G401 (cell line): Measurements from ENCODE around the gene KHK. TPM values are rescaled to one million over a fixed set of nuclear protein-coding genes. Genes with fewer than 3 reads are reported as not detected.

Source experiments
- DNase-seq: peaks from one replicate; pipeline ENCODE4 v3.0.0-alpha.2; 2015; ENCODE audit warnings: low spot score
- in situ Hi-C: cut with HindIII; loops from 2 replicates; pipeline ENCODE4 v1.10.0; 2016; ENCODE audit warnings: low sequenced_read_pairs, mixed read lengths
- total RNA-seq: library from RNA; depleted of rRNA; stranded (reverse); fragments of >200 nt; shearing (Covaris generic); gene quantifications from 2 replicates; pipeline ENCODE4 v1.2.3, GENCODE V29; 2014

The KHK gene
- total RNA-seq, 1 experiment from 2014 or later = 7.3 TPM

DNA sequence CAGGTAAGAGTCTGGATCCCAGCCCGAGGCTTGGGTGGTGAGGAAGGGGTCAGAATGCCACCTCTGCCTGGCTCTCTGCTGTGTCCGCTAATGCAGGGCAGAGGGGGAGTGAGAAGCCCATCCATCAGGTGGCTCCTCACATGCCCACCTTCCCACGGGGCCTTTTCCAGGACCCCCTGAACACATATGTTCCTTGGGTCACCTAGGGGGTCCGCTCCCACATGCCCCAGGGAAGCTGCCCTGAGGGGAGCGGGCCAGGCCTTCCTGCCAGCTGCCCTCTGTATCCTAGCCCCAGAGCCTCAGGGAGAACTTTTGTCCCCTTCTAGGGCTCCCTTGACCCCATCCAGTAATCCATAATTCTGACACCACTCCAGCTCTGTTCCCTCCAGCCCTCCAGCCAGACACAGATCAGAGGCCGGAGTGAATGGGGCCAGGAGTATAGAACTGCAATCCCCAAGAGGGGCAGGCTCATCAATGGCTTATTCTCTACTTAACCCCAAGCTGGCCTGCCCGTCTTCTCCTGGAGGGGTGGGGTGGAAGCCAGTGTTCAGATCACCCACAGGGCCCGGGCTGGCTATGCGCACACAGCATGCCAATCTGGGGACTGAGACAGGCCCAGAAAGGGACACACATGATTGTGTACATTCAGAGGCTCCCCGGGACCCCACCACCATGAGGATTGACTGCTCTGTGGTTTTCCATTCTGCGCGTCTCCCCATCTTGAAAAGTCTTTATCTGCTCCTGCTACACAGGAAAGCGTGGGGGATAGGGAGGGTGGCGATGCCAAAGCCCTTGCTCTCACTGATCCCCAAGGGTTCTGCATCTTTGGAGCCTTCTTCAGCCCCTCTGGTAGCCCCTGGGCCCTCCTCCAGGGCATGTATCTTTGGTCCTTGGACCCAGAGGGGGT, 7.1 kb upstream of the KHK start:
- in situ Hi-C loops = no loop called here
- no peak for DNase-seq

DNA sequence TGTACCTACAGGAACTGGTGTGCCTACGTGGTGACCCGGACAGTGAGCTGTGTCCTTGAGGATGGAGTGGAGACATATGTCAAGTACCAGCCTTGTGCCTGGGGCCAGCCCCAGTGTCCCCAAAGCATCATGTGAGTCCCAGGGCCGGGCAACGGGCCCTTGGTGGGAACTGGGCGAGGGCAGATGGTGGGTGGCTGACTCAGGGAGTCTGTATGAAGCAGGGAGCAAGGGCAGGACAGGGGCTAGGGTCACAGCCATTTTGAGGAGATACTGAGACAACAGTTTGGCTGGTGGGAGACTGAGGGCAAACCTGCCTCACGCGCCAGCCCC, 6.5 kb upstream of the KHK start:
- in situ Hi-C loops = no loop called here

DNA sequence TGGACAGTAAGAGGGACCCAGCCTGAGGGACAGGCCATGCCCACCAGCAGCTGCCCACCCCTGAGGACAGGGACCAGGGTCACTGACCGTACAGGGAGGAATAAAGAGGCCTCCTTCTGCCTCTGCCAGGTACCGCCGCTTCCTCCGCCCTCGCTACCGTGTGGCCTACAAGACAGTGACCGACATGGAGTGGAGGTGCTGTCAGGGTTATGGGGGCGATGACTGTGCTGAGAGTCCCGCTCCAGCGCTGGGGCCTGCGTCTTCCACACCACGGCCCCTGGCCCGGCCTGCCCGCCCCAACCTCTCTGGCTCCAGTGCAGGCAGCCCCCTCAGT, 6.0 kb upstream of the KHK start:
- in situ Hi-C loops = no loop called here
- DNase-seq = no peak

More for the DNA sequence above, 6.5 kb upstream of the KHK start:
- DNase-seq = no peak

DNA sequence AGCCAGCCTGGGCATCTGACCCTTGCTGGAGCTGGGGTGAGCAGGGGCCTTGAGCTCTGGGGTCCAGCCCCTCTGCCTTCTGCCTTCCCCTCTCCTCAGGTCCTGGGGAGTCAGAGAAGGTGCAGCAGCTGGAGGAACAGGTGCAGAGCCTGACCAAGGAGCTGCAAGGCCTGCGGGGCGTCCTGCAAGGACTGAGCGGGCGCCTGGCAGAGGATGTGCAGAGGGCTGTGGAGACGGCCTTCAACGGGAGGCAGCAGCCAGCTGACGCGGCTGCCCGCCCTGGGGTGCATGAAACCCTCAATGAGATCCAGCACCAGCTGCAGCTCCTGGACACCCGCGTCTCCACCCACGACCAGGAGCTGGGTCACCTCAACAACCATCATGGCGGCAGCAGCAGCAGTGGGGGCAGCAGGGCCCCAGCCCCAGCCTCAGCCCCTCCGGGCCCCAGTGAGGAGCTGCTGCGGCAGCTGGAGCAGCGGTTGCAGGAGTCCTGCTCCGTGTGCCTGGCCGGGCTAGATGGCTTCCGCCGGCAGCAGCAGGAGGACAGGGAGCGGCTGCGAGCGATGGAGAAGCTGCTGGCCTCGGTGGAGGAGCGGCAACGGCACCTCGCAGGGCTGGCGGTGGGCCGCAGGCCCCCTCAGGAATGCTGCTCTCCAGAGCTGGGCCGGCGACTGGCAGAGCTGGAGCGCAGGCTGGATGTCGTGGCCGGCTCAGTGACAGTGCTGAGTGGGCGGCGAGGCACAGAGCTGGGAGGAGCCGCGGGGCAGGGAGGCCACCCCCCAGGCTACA, 4.4 kb upstream of the KHK start:
- in situ Hi-C loops = no loop called here
- DNase-seq = peak; percentile 68

DNA sequence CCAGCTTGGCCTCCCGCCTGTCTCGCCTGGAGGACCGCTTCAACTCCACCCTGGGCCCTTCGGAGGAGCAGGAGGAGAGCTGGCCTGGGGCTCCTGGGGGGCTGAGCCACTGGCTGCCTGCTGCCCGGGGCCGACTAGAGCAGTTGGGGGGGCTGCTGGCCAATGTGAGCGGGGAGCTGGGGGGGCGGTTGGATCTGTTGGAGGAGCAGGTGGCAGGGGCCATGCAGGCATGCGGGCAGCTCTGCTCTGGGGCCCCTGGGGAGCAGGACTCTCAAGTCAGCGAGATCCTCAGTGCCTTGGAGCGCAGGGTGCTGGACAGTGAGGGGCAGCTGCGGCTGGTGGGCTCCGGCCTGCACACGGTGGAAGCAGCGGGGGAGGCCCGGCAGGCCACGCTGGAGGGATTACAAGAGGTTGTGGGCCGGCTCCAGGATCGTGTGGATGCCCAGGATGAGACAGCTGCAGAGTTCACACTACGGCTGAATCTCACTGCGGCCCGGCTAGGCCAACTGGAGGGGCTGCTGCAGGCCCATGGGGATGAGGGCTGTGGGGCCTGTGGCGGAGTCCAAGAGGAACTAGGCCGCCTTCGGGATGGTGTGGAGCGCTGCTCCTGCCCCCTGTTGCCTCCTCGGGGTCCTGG, 3.7 kb upstream of the KHK start:
- DNase-seq = no peak
- in situ Hi-C loops = no loop called here

DNA sequence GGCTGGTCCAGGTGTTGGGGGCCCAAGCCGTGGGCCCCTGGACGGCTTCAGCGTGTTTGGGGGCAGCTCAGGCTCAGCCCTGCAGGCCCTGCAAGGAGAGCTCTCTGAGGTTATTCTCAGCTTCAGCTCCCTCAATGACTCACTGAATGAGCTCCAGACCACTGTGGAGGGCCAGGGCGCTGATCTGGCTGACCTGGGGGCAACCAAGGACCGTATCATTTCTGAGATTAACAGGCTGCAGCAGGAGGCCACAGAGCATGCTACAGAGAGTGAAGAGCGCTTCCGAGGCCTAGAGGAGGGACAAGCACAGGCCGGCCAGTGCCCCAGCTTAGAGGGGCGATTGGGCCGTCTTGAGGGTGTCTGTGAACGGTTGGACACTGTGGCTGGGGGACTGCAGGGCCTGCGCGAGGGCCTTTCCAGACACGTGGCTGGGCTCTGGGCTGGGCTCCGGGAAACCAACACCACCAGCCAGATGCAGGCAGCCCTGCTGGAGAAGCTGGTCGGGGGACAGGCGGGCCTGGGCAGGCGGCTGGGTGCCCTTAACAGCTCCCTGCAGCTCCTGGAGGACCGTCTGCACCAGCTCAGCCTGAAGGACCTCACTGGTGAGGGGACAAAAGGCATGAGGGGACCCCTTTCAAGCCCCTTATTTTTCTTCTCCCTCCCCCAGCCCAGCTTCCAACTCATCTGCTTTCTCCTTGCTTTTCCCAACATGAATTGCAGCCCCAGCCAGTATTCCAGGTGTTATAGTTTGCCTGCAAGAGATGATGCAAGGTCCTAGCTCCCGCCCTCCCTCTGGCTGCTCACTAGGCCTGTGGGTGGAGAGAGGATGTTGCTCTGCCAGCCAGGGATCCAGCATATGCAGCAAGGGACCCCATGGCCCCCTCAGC, 2.9 kb upstream of the KHK start:
- in situ Hi-C loops = no loop called here

DNA sequence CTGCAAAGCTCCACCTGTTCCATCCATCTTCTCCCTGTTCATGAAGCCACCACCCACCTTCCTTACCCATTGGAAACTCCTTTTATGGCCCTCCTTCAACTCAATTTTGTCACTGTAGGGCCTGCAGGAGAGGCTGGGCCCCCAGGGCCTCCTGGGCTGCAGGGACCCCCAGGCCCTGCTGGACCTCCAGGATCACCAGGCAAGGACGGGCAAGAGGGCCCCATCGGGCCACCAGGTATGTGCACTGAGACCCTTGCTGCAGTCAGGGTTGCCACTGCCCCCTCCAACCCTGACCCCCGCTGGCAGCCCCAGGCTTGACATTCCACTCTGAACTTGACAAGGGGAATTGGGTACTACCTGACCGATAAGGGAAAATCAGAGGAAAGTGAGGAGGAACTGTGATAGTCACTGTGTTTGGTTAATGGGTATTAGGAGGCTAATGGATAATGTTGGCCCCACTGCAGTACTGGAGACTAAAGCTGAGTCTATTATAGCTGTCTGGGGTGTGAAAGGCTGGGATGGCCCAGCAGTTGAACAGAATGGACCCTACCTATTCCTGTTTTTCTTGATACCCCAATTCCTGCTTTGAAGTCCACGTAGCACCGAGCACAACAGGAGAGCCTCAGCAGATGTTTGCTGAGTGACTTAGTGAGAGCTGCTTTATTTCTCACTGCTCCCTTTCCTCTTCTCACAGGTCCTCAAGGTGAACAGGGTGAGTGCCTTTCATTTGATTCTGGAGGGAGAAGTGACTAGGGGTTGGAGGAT, 2.1 kb upstream of the KHK start:
- DNase-seq = no peak
- in situ Hi-C loops = no loop called here

More for the DNA sequence above, 2.9 kb upstream of the KHK start:
- no peak for DNase-seq

DNA sequence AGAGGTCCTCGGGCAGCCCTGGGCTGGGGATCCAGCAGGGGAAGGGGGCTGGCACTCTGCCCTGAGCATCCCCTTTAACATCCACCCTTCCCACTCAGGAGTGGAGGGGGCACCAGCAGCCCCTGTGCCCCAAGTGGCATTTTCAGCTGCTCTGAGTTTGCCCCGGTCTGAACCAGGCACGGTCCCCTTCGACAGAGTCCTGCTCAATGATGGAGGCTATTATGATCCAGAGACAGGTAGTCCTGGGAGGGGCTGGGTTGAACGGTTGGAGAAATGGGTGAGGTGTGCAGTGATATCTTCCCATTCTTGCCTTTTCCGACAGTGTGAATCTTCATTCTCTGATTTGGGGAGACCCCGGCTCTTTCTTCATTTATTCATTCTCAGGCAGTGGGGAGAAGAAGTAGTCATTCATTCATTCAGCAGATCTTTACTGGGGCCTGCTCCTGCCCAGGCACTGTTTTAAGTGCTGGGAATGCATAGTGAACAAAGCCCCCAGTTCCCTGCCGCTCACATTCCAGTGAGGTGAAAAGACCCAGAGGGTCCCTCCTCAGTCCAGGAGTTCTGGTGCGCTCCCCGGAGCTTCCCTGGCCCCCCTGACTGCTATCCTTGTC, 1.4 kb upstream of the KHK start:
- no peak for DNase-seq
- in situ Hi-C loops = no loop called here

DNA sequence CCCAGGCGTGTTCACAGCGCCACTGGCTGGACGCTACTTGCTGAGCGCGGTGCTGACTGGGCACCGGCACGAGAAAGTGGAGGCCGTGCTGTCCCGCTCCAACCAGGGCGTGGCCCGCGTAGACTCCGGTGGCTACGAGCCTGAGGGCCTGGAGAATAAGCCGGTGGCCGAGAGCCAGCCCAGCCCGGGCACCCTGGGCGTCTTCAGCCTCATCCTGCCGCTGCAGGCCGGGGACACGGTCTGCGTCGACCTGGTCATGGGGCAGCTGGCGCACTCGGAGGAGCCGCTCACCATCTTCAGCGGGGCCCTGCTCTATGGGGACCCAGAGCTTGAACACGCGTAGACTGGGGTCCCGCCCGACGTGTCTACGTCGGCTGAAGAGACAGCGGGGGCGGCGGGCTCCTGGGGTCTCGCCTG, 891 bp upstream of the KHK start:
- in situ Hi-C loops = no loop called here
- peak; percentile 69 for DNase-seq

DNA sequence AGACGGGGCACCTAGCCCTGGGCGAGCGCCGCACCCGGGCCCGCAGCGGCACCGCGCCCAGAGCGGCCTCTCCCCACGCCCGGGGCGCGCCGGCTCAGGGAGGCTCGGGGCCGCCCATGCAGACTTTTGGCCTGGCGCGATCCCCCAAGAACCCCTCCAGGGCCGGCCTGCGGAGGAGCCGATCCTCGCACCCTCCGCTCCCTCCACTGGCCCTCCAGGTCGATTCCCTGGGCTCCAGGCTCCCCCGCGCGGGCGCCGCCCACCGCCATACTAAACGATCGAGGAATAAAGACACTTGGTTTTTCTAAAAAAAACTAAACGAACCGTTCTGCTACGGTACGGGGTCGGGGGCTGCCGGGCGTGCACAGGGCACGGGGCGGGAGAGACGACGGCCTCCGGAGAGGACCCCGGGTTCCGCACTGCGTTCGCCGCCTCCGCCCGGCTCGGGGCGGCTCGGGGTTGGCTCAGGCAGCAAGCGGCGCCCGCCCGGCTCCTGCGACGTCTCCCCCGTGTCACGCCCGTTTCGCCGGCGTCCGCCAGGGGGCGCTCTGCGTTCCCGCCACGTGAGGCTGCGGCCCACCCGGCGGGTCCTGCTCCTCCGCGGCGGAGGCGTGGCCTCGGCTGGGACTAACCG, 365 bp upstream of the KHK start:
- DNase-seq = peak; percentile 92
- in situ Hi-C loops = no loop called here

DNA sequence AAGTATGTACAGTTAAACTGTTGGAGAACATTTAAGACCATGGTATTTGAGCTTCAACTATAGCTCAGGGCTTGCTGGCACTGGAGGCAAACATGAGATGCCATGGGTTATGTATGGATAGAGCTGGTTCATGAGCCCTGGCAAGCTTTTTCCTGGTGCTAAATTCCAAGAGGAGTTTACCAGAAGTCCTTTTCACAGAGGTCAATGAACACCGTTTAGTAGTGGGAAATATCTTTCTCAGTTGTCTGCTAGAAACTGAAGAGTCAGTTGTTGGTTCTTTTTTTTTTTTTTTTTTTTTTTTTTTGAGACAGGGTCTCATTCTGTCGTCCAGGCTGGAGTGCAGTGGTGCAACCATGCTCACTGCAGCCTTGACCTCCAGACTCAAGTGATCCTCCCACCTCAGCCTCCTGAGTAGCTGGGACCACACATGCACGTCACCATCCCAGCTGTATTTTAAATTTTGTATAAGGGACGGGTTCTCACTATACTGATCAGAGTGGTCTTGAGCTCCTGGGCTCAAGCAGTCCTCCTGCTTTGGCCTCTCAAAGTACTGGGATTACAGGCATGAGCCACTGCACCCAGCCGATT, 1.3 kb downstream of the KHK start:
- no peak for DNase-seq

DNA sequence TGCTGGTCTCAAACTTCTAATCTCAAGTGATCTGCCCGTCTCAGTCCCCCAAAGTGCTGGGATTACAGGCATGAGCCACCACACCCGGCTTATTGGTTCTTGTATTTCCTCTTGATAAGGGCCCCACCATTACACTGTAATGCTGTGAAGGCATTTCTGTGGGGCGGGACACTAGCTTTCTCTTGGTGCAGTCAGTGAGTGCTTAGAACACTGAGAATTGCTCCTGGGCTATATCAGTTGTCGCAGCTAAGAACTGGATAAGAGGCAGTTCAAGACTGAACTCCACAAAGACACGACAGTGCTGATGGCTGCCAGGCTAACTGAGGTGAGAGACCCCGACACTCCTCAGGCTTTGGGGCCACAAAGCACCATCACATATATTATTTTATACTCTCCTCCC, 2.1 kb downstream of the KHK start:
- in situ Hi-C loops = no loop called here
- no peak for DNase-seq

More for the DNA sequence above, 1.3 kb downstream of the KHK start:
- in situ Hi-C loops = no loop called here

DNA sequence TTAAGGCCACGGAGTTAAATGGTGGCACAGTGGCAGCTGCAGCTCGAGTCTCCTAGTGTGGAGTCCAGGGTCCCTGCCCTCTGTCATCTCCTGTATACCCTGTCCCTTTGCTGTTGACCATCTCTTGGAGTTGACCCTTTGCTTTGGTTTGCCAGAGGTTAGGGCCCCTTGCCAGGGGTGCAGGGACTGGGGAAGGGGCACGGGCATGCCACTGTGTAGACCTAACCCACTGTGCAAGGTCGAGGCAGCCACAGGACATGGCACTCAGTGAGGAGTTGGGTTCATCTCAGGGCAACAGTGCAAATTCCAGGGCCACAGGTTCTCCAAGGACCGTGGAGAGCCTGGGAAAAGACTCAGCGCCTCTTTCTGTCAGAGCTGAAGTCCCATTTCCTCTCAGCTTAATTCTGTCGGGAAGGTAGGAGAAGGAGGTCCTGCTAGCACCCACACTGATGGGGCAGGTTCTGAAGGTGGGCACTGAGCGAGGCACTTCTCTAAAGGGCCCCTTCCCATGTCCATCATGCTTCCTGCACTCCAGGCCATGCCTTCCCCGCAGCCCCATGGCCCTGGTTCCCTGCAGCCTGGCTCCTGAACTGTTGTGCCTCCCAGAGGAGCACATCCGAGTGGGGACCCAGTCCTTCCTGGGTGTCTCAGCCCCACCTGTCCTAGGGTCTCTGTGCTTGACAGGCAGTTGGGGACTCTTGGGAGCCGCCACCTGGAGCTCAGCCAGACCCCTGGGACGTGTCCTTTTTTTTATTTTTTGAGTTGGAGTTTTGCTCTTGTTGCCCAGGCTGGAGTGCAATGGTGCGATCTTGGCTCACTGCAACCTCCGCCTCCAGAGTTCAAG, 2.8 kb downstream of the KHK start:
- no peak for DNase-seq
- in situ Hi-C loops = no loop called here

DNA sequence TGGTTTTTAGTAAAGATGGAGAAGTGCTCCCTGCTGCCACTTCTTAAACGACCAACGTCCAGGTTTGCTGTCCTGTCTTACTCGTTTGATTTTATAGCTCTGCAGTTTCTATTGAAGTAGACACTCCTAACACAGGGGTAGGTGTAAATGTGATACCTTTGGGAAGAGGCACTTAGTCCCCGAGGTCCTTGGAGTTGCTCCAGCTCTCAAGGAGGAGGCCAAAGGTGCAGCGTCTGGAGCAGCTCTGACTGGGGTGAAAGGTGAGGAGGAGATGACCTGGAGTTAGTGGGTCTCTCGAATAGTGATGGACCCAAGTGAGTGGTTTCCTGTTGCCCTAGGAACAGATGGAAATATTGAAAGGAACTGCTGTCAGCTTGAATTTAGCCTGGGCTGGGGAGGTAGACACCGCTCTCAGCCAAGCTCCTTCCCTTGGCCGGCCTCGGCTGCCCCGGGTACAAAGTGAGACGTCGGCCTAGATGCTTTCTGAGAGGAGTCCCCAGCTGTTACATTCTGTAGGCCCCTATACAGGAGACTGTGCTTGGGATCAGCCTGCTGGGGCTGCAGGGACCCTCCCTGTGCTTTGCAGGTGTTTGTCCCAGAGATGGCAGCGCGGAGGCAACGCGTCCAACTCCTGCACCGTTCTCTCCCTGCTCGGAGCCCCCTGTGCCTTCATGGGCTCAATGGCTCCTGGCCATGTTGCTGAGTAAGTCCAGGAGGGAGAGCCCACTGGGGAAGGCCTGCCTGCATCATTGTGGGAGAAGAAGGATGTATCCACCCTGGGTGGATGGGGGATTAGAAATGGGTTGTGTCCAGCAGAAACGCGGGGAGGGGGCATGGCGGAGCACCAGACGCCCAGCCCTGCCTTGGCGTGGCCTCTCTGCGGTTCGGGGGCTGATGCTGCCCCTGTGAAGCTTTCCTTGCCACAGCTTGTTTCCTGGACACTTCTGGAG, 5.4 kb downstream of the KHK start:
- no peak for DNase-seq
- in situ Hi-C loops = no loop called here

DNA sequence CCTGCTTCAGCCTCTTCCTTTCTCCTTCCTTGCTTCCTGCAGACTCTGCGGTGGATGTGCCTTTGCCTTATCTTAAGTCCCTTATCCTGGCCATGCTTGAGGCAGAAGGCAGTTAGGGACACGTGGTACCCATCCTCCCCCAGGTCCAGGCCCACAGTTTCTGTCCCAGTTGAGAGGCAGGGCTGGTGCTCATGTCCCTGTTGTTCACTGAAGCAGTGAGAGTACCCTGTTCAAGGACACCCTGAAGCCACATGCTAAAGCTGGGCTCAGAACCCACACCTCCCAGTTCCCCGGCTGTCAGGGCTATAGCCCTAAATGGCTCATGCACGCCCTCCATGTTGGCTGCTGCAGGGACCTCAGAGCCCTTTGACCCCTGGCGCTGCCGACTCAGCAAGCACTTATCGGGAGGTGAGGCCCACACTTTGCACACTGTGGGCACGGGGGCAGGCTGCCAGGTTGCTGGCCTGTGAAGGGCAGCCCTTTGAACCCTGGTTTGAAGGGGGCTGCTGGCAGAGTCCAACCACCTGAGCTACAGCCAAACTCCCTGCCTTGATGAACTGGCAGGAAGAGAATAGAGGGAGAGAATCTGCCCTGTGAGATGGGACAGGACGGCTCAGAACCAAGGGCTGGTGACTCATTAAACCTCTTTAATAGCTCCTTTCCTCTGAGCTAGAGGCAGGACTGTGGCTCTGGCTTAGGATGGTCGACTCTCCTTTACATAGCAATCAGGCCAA, 6.3 kb downstream of the KHK start:
- in situ Hi-C loops = no loop called here

More for the DNA sequence above, 6.3 kb downstream of the KHK start:
- DNase-seq = no peak
